ENCODE data around the gene TENT5C.

The TENT5C gene

DNA sequence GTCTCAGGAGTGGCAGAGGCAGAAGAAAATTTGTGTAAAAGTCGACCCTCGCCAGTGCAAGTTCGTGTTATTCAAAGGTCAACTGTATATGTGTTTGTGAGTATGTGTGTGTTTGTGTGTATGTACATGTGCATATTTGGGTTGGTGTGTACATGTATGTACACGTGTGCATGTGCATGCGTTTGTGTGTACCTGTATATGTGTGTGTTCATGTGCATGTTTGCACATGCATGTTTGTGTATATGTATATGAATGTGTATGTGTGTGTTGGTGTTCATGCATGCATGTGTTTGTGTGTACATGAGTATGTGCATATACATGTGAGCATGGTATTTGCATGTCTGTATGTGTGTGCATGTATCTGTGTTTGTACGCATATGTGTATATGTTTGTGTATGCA lies 21.7 kb upstream of the TENT5C start:
- H3K36me3 ChIP-seq (ENCODE audit: control insufficient read depth in 1 of 2, insufficient read depth in 2 of 2, low read length in 2 of 2), result no peaks in the 10 kb centered on the region
- no peak overlapping the region for H3K27ac ChIP-seq (ENCODE audit: low read length)
- H3K4me3 ChIP-seq (ENCODE audit: low read depth in 1 of 2, low read length in 2 of 2), result no peak overlapping the region
- H3K9me3 ChIP-seq (ENCODE audit: control insufficient read depth in 1 of 2, low read length in 2 of 2), result no peaks in the 10 kb centered on the region
- no peaks in the 10 kb centered on the region for H3K27me3 ChIP-seq (ENCODE audit: low read depth, low read length)
- no peaks in the 10 kb centered on the region for H3K4me1 ChIP-seq (ENCODE audit: control insufficient read depth in 1 of 2, insufficient read depth in 2 of 2, low read length in 2 of 2)

DNA sequence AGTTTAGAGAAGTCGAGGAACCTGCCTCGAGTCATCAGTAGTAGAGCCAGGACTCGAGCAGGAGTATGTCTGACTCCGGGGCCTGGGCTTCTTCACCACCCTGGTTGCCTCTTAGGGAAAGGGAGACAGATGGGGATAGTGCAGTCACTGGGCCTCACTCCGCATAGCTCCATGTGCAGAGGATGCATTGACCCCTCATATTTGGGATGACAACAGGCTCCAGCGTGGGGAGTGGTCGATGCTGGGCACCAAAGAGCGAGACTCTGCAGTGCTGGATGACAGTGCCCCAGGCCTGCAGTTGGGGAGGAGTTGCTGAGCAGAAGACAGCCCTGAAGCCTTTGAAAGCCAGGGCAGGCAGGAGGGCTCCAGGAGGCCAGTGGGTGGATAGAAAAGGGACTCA lies 20.8 kb upstream of the TENT5C start:
- Histone ChIP-seq H3K27me3 (ENCODE audit: low read depth, low read length) (no peaks in the 10 kb centered on the region), H3K4me3 (ENCODE audit: low read depth in 1 of 2, low read length in 2 of 2) (no peak overlapping the region), H3K9me3 (ENCODE audit: control insufficient read depth in 1 of 2, low read length in 2 of 2) (no peaks in the 10 kb centered on the region), H3K4me1 (ENCODE audit: control insufficient read depth in 1 of 2, insufficient read depth in 2 of 2, low read length in 2 of 2) (no peaks in the 10 kb centered on the region), H3K27ac (ENCODE audit: low read length) (no peak overlapping the region), H3K36me3 (ENCODE audit: control insufficient read depth in 1 of 2, insufficient read depth in 2 of 2, low read length in 2 of 2) (no peaks in the 10 kb centered on the region)

DNA sequence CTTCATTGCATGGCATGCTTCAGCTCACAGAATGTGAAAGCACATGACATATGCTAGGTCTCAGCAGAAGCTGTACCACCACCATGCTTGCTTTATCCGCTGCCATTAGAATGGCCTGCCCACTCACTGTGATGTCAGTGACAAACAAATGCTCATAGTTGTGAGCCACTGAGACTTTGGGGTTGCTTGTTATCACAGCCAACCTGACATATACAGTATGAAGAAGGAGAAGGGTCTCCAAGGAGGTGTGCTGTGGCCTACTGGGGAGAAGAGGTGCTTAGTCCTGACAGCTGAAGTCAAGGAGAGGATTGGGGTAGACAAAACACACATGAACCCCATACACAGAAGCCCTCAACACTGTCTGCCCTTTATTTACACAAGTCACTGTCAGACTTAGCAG lies 19.5 kb upstream of the TENT5C start:
- no peak overlapping the region for H3K27ac ChIP-seq (ENCODE audit: low read length)
- H3K9me3 ChIP-seq (ENCODE audit: control insufficient read depth in 1 of 2, low read length in 2 of 2), result no peaks in the 10 kb centered on the region
- H3K27me3 ChIP-seq (ENCODE audit: low read depth, low read length), result no peaks in the 10 kb centered on the region
- H3K4me3 ChIP-seq (ENCODE audit: low read depth in 1 of 2, low read length in 2 of 2), result no peak overlapping the region
- no peaks in the 10 kb centered on the region for H3K4me1 ChIP-seq (ENCODE audit: control insufficient read depth in 1 of 2, insufficient read depth in 2 of 2, low read length in 2 of 2)
- no peaks in the 10 kb centered on the region for H3K36me3 ChIP-seq (ENCODE audit: control insufficient read depth in 1 of 2, insufficient read depth in 2 of 2, low read length in 2 of 2)

DNA sequence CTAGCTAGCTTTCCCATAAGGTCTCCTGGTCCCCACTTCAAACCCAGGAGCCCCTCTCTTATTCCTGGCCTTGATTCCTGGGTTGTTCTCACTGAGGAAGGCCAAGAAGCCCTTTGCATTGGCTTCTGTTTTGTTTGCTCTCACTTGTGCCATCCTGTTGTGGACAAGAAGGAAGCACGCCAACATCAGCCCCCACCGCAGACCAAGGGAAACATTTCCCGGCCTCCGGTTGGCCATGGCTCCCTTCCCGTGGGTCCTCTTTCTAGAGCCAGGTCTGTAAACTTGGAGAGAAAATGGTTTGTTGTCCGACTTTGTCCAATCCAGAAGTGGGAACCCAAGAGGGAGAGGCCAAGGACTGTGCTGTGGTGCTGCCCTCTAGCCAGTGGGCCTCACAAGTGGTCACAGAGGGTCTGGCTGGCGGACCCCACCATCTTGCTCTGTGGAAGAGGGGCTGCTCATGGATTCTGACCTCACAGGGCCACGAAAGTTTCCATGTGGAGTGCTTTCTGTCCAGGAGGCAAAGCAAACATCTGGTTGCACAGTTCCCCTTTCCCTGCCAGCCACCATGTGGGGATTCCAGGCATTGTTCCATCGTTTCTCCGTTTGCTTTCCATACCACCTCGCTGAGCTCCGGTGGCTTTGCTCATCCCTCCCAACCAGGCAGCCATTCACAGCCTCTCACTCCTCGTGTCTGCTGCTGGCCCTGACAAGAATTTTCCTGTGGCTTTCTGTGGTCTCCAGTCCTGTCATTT lies 18.9 kb upstream of the TENT5C start:
- no peak overlapping the region for H3K4me3 ChIP-seq (ENCODE audit: low read depth in 1 of 2, low read length in 2 of 2)
- no peak overlapping the region for H3K27ac ChIP-seq (ENCODE audit: low read length)

DNA sequence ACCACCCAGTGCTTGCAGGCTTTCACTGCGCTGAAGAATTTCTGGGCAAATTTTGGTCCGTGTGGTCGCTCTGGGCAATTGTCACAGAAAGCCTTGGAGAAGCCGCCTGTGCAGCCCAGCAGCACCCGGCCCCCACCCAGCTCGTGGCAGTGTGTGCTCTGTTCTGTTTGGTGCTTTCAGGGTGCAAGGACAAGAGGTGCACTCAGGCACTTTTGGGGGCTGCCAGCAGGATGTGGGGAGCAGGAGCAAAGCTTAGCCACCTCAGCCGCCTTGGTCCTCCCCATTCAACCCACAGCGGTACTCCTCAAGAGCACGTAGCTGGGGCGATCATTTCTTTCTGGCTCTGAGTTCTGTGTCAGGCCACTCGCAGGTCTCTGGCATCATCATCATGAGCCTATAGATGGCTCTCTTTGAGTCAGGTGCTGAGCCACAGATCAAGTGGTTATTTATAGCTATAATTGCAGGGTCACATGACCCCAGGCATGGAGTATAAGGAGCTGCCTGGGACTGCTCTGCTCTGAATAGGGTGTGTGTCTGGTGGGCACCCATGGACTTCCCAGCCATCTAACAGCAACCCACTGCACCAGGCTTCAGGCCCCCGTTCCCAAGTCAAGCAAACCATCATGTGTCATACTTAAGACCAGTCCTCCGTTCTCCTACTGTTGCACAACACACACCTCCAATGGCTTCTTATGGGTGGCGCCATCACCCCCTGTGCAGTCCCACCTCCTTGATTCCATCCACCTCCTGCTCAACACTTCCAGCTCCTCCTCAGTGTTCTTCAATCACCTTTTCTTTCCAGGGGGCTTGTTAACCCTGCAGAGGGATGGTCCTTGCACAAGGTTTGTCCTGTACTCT lies 18.1 kb upstream of the TENT5C start:
- no peaks in the 10 kb centered on the region for H3K36me3 ChIP-seq (ENCODE audit: control insufficient read depth in 1 of 2, insufficient read depth in 2 of 2, low read length in 2 of 2)
- no peak overlapping the region for H3K27ac ChIP-seq (ENCODE audit: low read length)
- H3K27me3 ChIP-seq (ENCODE audit: low read depth, low read length), result no peaks in the 10 kb centered on the region
- H3K4me3 ChIP-seq (ENCODE audit: low read depth in 1 of 2, low read length in 2 of 2), result no peak overlapping the region
- no peaks in the 10 kb centered on the region for H3K4me1 ChIP-seq (ENCODE audit: control insufficient read depth in 1 of 2, insufficient read depth in 2 of 2, low read length in 2 of 2)
- no peaks in the 10 kb centered on the region for H3K9me3 ChIP-seq (ENCODE audit: control insufficient read depth in 1 of 2, low read length in 2 of 2)

More for the DNA sequence above, 18.9 kb upstream of the TENT5C start:
- no peaks in the 10 kb centered on the region for H3K36me3 ChIP-seq (ENCODE audit: control insufficient read depth in 1 of 2, insufficient read depth in 2 of 2, low read length in 2 of 2)
- H3K9me3 ChIP-seq (ENCODE audit: control insufficient read depth in 1 of 2, low read length in 2 of 2), result no peaks in the 10 kb centered on the region
- H3K27me3 ChIP-seq (ENCODE audit: low read depth, low read length), result no peaks in the 10 kb centered on the region
- H3K4me1 ChIP-seq (ENCODE audit: control insufficient read depth in 1 of 2, insufficient read depth in 2 of 2, low read length in 2 of 2), result no peaks in the 10 kb centered on the region

DNA sequence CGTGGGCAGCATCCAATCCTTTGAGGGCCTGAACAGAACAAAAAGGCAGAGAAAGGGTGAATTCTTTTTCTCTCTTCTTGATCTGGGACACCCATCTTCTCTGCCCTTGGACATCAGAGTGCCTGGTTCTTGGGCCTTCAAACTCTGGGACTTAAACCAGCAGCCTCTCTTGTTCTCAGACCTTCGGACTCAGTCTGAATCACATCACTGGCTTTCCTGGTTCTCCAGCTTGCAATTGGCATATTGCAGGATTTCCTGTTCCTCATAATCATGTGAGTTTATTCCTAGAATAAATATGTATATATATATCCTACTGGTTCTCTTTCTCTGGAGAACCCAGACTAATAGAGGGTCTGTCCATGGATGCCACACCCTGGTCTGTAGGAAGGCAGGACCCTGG lies 16.3 kb upstream of the TENT5C start:
- H3K27me3 ChIP-seq (ENCODE audit: low read depth, low read length), result no peaks in the 10 kb centered on the region
- H3K36me3 ChIP-seq (ENCODE audit: control insufficient read depth in 1 of 2, insufficient read depth in 2 of 2, low read length in 2 of 2), result no peaks in the 10 kb centered on the region
- no peaks in the 10 kb centered on the region for H3K9me3 ChIP-seq (ENCODE audit: control insufficient read depth in 1 of 2, low read length in 2 of 2)
- H3K27ac ChIP-seq (ENCODE audit: low read length), result no peak overlapping the region
- H3K4me3 ChIP-seq (ENCODE audit: low read depth in 1 of 2, low read length in 2 of 2), result no peak overlapping the region
- no peaks in the 10 kb centered on the region for H3K4me1 ChIP-seq (ENCODE audit: control insufficient read depth in 1 of 2, insufficient read depth in 2 of 2, low read length in 2 of 2)

DNA sequence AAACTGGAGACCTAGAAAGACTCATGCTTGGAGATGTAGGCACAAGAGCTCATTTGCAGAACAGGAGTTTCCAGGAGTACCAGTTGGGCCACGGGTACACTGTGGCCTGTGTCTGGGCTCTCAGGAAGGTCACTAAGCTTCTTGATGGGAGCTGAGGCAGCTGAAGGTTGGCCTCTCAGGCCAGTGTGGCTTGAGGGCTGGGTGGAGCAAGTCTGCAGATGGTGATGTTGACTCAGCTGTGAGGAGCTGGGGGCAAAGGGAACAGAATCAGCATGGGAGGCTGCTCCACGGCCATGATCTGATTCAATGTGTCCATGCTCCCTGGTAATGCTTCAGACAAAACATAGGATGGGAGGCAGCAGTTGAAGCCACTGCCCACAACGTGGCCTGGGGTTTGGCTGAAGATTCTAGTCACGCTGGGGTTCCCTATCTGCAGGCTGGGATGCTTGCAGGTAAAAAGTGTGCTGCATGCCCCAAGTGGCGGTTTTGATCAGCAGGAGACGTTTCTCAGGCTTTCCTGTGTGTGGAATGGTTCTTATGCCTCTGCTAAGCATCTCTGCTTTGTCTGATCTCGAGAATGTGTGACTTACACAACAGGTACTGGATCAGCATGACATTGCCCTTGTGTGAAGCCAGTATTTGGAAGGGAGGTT lies 15.4 kb upstream of the TENT5C start:
- no peaks in the 10 kb centered on the region for H3K9me3 ChIP-seq (ENCODE audit: control insufficient read depth in 1 of 2, low read length in 2 of 2)

DNA sequence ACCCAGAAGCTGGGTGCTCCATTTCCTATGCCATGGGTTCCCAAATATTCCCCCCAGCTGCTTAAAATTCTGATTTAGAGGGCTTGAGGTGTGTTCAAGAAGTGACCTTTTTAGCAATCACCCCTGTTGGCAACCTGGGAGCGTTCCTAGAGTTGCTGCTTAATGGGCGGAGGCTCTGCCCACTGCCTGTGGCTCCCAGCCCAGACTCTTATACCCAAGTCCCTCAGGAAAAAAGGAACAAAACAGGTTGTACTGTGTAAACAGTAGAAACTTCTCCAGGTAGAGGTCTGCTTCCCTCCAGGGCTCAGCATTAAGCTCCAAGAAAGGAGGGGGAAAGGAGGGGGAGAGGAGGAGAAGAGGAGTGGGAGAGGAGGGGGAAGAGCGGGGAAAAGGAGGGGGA lies 14.6 kb upstream of the TENT5C start:
- no peak overlapping the region for H3K4me3 ChIP-seq (ENCODE audit: low read depth in 1 of 2, low read length in 2 of 2)
- no peaks in the 10 kb centered on the region for H3K9me3 ChIP-seq (ENCODE audit: control insufficient read depth in 1 of 2, low read length in 2 of 2)
- no peaks in the 10 kb centered on the region for H3K27me3 ChIP-seq (ENCODE audit: low read depth, low read length)
- H3K27ac ChIP-seq (ENCODE audit: low read length), result no peak overlapping the region
- H3K36me3 ChIP-seq (ENCODE audit: control insufficient read depth in 1 of 2, insufficient read depth in 2 of 2, low read length in 2 of 2), result no peaks in the 10 kb centered on the region
- no peaks in the 10 kb centered on the region for H3K4me1 ChIP-seq (ENCODE audit: control insufficient read depth in 1 of 2, insufficient read depth in 2 of 2, low read length in 2 of 2)

More for the DNA sequence above, 15.4 kb upstream of the TENT5C start:
- Histone ChIP-seq H3K4me1 (ENCODE audit: control insufficient read depth in 1 of 2, insufficient read depth in 2 of 2, low read length in 2 of 2) (no peaks in the 10 kb centered on the region), H3K4me3 (ENCODE audit: low read depth in 1 of 2, low read length in 2 of 2) (no peak overlapping the region), H3K27ac (ENCODE audit: low read length) (no peak overlapping the region), H3K27me3 (ENCODE audit: low read depth, low read length) (no peaks in the 10 kb centered on the region), H3K36me3 (ENCODE audit: control insufficient read depth in 1 of 2, insufficient read depth in 2 of 2, low read length in 2 of 2) (no peaks in the 10 kb centered on the region)

DNA sequence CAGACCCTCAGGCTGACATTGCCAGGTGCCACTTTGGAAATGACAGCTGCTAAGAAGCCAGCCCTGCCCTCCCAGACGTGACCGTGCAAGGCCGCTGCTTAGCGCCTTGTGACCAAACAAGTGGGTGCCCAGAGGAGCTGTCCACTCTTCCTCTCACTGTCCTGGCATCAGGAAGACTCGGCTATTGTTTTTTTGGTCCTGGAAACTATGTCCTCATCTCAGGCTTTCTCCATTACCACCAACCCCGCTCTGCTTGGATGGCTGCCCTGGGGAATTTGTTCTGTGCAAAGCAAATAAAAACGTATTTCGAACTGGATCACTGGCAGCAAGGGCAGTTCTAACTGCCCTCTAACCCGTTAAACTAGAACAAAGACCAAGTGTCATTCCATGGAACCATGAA lies 13.7 kb upstream of the TENT5C start:
- Histone ChIP-seq H3K4me1 (ENCODE audit: control insufficient read depth in 1 of 2, insufficient read depth in 2 of 2, low read length in 2 of 2) (no peaks in the 10 kb centered on the region), H3K27me3 (ENCODE audit: low read depth, low read length) (no peaks in the 10 kb centered on the region), H3K27ac (ENCODE audit: low read length) (no peak overlapping the region), H3K4me3 (ENCODE audit: low read depth in 1 of 2, low read length in 2 of 2) (no peak overlapping the region), H3K9me3 (ENCODE audit: control insufficient read depth in 1 of 2, low read length in 2 of 2) (no peaks in the 10 kb centered on the region), H3K36me3 (ENCODE audit: control insufficient read depth in 1 of 2, insufficient read depth in 2 of 2, low read length in 2 of 2) (no peaks in the 10 kb centered on the region)

DNA sequence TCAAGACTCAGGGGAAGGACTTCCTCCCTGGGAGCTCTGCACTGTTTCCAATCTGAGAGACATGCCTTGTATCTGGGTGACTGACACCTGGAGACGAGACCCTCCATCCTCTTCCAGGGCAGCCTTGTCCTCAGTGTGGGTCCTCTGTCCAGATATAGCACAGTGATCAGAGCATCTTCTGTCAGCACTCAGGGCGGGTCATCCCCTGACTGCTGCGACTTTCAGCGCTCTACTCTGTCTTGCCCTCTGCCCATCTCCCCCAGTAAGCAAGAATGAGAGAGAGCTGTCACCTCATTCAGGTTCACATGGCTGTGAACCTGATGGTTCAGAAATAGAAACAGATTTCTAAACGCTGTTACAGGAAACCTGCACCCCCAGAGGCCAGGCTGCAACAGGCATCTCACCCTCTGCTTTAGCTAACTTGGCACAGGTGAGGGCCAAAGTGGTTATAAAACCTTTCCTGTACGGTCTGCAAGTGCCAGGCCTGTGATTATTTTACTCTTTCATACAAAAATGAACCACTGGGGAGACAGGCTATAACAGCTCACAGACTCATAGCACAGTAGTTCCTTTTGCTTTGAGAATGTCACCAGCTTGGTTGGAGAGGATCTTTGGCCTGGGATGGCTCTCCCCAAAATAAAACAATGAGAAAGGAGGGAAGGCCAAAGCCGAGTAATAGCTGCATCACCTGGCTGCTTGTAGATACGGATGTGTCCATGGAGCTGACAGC lies 11.4 kb upstream of the TENT5C start:
- Histone ChIP-seq H3K4me1 (ENCODE audit: control insufficient read depth in 1 of 2, insufficient read depth in 2 of 2, low read length in 2 of 2) (no peaks in the 10 kb centered on the region), H3K36me3 (ENCODE audit: control insufficient read depth in 1 of 2, insufficient read depth in 2 of 2, low read length in 2 of 2) (no peaks in the 10 kb centered on the region), H3K27ac (ENCODE audit: low read length) (no peak overlapping the region), H3K4me3 (ENCODE audit: low read depth in 1 of 2, low read length in 2 of 2) (no peak overlapping the region), H3K27me3 (ENCODE audit: low read depth, low read length) (no peaks in the 10 kb centered on the region), H3K9me3 (ENCODE audit: control insufficient read depth in 1 of 2, low read length in 2 of 2) (no peaks in the 10 kb centered on the region)
